ENCODE measurements around the gene DRC7. TPM values are rescaled to one million over a fixed set of nuclear protein-coding genes. Genes with fewer than 3 reads are reported as not detected.
"Not testable (repeated sequence)": the region's sequence is repeated elsewhere in the genome, so short reads cannot be mapped to it uniquely, and the experiment has no call there.

The DRC7 gene
- total RNA-seq, 8 experiments from 2014 or later, result 0.49 to 7.4 (median 0.63) TPM; not detected in 1

DNA sequence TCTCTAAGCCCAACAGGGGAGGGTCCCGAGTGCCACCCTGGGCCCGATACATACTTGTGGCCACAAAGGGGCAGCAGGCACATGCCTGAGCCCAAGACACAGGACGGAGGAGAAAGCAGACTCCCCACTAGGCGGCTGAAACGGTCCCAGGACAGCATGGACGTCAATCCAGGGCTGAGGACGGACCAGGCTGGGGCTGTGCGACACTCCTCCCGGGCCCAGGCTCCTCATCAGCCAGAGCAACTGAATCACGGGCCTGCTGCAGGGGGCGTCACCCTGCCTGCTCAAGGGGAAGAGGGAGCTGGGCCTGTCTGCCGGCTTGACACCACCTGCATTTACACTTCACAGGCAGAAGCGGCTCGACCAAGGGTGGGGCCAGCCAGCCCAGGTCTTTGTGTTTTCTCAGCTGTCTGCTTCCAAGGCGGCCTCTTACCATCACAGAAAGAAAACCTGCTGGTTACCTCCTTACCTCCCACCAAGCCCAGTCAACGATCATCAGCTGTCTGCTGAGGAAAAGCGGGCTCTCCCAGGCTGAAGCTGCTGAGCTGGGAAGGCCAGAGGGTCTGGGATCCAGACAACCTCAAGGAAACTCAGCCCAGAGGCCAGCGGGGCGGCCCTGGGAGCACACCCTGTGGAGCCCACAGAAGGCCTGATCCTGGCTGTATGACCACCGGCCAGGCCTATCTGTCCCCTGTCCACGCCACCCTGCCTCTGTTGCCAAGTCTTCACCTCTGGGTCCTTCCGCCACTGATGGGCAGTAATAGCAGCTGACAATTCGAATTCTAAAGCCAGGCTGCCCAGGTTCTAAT is 81.3 kb downstream of the DRC7 start:
- WGBS, 10 experiments, result 20 to 100% (median 56%) methylated on average over 1 to 8 of the region's 23 CpGs; no CpG with 5 or more reads in 2 of the 10 experiments

DNA sequence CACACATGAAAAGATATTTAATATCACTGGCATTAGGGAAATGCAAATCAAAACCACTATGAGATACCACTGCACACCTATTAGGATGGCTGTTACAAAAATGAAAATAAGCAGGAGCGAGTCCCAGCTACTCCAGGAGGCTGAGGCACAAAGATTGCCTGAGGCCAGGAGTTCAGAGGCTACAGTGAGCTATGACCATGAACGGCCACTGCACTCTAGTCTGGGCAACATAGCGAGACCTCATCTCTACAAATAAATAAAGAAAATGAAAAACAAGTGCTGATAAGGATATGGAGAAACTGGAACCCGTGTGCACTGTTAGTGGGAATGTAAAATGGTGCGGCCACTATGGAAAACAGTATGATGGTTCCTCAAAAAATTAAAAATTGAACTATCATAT is 84.1 kb downstream of the DRC7 start:
- Histone ChIP-seq H3K4me3 (no peak overlapping the region), H3K27ac (no peak overlapping the region), H3K4me1 (replicated peaks in 1 of 2) (peaks cover 0 to 8% of the 10 kb centered on the region in 2 donors)
- no peak for ATAC-seq (replicated peaks in 6 of 8)
- in situ Hi-C loops (cut with MboI; ENCODE audit: low pct_unique_long_range_greater_than_20kb in 2 of 9, low sequenced_read_pairs in 9 of 9, unreplicated experiment in 9 of 9), result loop anchor here in 3 of 9 experiments (25.0 kb wide), 2 partner anchors 209 to 234 kb away; partner anchors contain the start of genes USB1 (in 1 of the 3) and ZNF319 (in 1 of the 3)
- 73 to 100% (median 88%) methylated on average over 1 to 5 of the region's 5 CpGs; no CpG with 5 or more reads in 3 of the 10 experiments for WGBS, 10 experiments

More for the DNA sequence above, 81.3 kb downstream of the DRC7 start:
- peak; percentile 51 to 98 (median 96) for ATAC-seq (replicated peaks in 6 of 8)
- no peak overlapping the region for H3K4me3 ChIP-seq
- H3K4me1 ChIP-seq (replicated peaks in 1 of 2), result peaks cover 0 to 8% of the 10 kb centered on the region in 2 donors
- in situ Hi-C loops (cut with MboI; ENCODE audit: low pct_unique_long_range_greater_than_20kb in 2 of 9, low sequenced_read_pairs in 9 of 9, unreplicated experiment in 9 of 9), result loop anchor here in 3 of 9 experiments (25.0 kb wide), 2 partner anchors 211 to 236 kb away; partner anchors contain the start of genes USB1 (in 1 of the 3) and ZNF319 (in 1 of the 3)
- H3K27ac ChIP-seq, result no peak overlapping the region

DNA sequence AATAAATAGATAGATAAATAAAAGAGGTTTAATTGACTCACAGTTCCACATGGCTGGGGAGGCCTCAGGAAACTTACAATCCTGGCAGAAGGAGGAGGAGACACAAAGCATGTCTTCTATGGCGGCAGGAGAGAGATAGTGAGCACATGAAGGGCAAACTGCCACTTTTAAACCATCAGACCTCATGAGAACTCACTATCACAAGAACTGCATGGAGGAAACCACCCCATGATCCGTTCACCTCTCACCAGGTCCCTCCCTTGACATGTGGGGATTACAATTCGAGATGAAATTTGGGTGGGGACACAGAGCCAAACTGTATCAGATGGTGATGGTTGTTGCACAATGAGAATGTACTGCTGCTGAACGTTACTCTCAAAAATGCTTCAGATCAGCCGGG is 85.2 kb downstream of the DRC7 start:
- H3K4me1 ChIP-seq (replicated peaks in 1 of 2); ATAC-seq (replicated peaks in 6 of 8); H3K27ac ChIP-seq; H3K4me3 ChIP-seq: not testable (repeated sequence)
- 80 to 100% (median 92%) methylated on average over 1 to 3 of the region's 5 CpGs; no CpG with 5 or more reads in 2 of the 10 experiments for WGBS, 10 experiments
- in situ Hi-C loops (cut with MboI; ENCODE audit: low pct_unique_long_range_greater_than_20kb in 2 of 9, low sequenced_read_pairs in 9 of 9, unreplicated experiment in 9 of 9), result loop anchor here in 3 of 9 experiments (25.0 kb wide), 2 partner anchors 207 to 232 kb away; partner anchors contain the start of genes USB1 (in 1 of the 3) and ZNF319 (in 1 of the 3)

DNA sequence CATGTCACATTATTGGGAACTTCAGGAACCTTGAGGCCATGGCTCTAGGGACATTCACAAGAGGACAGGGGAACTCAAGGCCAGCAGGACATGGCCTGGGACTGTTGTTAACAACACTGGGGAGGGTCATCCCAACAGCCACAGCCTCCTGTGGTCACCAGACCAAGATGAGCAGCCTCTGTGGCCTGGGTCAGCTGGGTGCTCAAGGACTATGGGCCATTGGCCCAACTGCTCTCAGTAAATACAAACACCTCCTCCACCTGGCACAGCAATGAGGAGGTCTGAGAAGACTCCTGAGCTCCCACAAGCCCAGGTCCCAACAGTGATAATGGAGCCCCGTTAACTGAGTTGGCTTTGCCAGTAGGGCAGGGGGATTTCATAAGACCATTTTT is 86.7 kb downstream of the DRC7 start:
- Histone ChIP-seq H3K27ac (no peak overlapping the region), H3K4me3 (no peak overlapping the region), H3K4me1 (replicated peaks in 1 of 2) (peaks cover 0 to 2% of the 10 kb centered on the region in 2 donors)
- in situ Hi-C loops (cut with MboI; ENCODE audit: low pct_unique_long_range_greater_than_20kb in 2 of 9, low sequenced_read_pairs in 9 of 9, unreplicated experiment in 9 of 9), result loop anchor here in 3 of 9 experiments (25.0 kb wide), 2 partner anchors 206 to 231 kb away; partner anchors contain the start of genes USB1 (in 1 of the 3) and ZNF319 (in 1 of the 3)
- ATAC-seq (replicated peaks in 6 of 8), result no peak
- WGBS, 10 experiments, result 100% methylated on average over 1 of the region's 1 CpG; no CpG with 5 or more reads in 8 of the 10 experiments

Other genes with a start within 250 kb of the DRC7 start
- gene CIAPIN1, start 247.4 kb upstream of the DRC7 start, total RNA-seq, result 10 to 100 TPM; 44.5 to 74.9 (median 58.4) TPM
- gene COQ9, start 247.3 kb upstream of the DRC7 start, total RNA-seq, result 100 to 1,000 TPM in 1 of 8 experiments, 10 to 100 TPM in 7; 39.9 to 114 (median 54.3) TPM
- gene POLR2C, start 232.1 kb upstream of the DRC7 start, total RNA-seq, result 10 to 100 TPM; 49.4 to 82.9 (median 64.9) TPM
- gene DOK4, start 208.3 kb upstream of the DRC7 start, total RNA-seq, result 10 to 100 TPM; 11.3 to 34.8 (median 22.6) TPM
- 10 to 100 TPM in 2 of 8 experiments, 1 to 10 TPM in 6; 1.1 to 16.8 (median 6.2) TPM for gene CCDC102A, start 158.2 kb upstream of the DRC7 start, total RNA-seq
- gene ADGRG5, start 152.2 kb upstream of the DRC7 start, total RNA-seq, result under 1 TPM in 6 of 8 experiments, not detected in 2; 0.04 to 0.71 (median 0.22) TPM
- gene ADGRG1, start 66.2 kb upstream of the DRC7 start, total RNA-seq, result 10 to 100 TPM in 5 of 8 experiments, 1 to 10 TPM in 2, under 1 TPM in 1; 0.54 to 82.8 (median 48.8) TPM
- gene ADGRG3, start 26.5 kb upstream of the DRC7 start, total RNA-seq, result 1 to 10 TPM in 1 of 8 experiments, under 1 TPM in 5, not detected in 2; 0.10 to 1.1 (median 0.31) TPM
- gene KATNB1, start 41.0 kb downstream of the DRC7 start, total RNA-seq, result 10 to 100 TPM; 20.7 to 41.0 (median 33.0) TPM
- 10 to 100 TPM in 3 of 8 experiments, 1 to 10 TPM in 5; 2.7 to 32.4 (median 8.2) TPM for gene KIFC3, start 107.7 kb downstream of the DRC7 start, total RNA-seq

Measured in motor neuron (in vitro differentiated cells).